Endothelial cell of umbilical vein (primary cell): ENCODE measurements around the gene TRIM24.

Source experiments
- CTCF ChIP-seq, 2 donors: IDR thresholded peaks; 1 replicate in 1 of 2; 2 replicates in 1 of 2; pipeline ENCODE4 v1.5.1; 2011; ENCODE audit warnings: low read length in 2 of 2, mild to moderate bottlenecking in 2 of 2, moderate library complexity in 2 of 2, control low read depth in 1 of 2, inconsistent platforms in 1 of 2, low read depth in 1 of 2; ENCODE audit not compliant: insufficient read depth in 1 of 2; ENCODE audit errors: extremely low read depth in 1 of 2
- EZH2 ChIP-seq: IDR thresholded peaks from 2 replicates; pipeline ENCODE4 v1.6.1; 2012; ENCODE audit warnings: borderline replicate concordance, low read depth, mild to moderate bottlenecking, moderate library complexity, low read length, inconsistent platforms; ENCODE audit not compliant: severe bottlenecking
- FOS ChIP-seq: IDR thresholded peaks from 2 replicates; pipeline ENCODE4 v1.6.1; 2011; ENCODE audit warnings: mild to moderate bottlenecking, low read length, moderate library complexity, borderline replicate concordance; ENCODE audit not compliant: insufficient read depth
- GATA2 ChIP-seq: IDR thresholded peaks from 2 replicates; pipeline ENCODE4 v1.7.0; 2011; ENCODE audit warnings: low read depth, mild to moderate bottlenecking, moderate library complexity, mixed read lengths, low read length; ENCODE audit not compliant: insufficient read length, insufficient read depth
- JUN ChIP-seq: IDR thresholded peaks from 2 replicates; pipeline ENCODE4 v1.6.1; 2011; ENCODE audit warnings: borderline replicate concordance, low read depth; ENCODE audit not compliant: insufficient read length, insufficient read depth
- MAX ChIP-seq: IDR thresholded peaks from 2 replicates; pipeline ENCODE4 v1.6.1; 2011; ENCODE audit not compliant: insufficient read depth, insufficient read length
- MYC ChIP-seq: IDR thresholded peaks from one replicate; pipeline ENCODE4 v1.6.1; 2011; ENCODE audit warnings: mild to moderate bottlenecking, low read depth, low read length
- POLR2A ChIP-seq: IDR thresholded peaks from 2 replicates; pipeline ENCODE4 v1.6.1; 2012; ENCODE audit warnings: low read depth, mild to moderate bottlenecking, control low read depth, low read length
- POLR2AphosphoS5 ChIP-seq: IDR thresholded peaks from 2 replicates; pipeline ENCODE4 v1.6.1; 2012; ENCODE audit warnings: low read depth, mild to moderate bottlenecking, control low read depth, low read length, moderate library complexity; ENCODE audit not compliant: insufficient read depth

- TF ChIP-seq CTCF (IDR thresholded peaks at IDR 0.05; ENCODE audit: extremely low read depth in 1 of 2, insufficient read depth in 1 of 2, low read depth in 1 of 2, low read length in 2 of 2) = no peak
- no peak for TF ChIP-seq MYC
- TF ChIP-seq EZH2 = no peak
- TF ChIP-seq POLR2AphosphoS5 = no peak
- no peak for TF ChIP-seq POLR2A
- no peak for TF ChIP-seq MAX
- no peak for TF ChIP-seq JUN
- no peak for TF ChIP-seq FOS
- TF ChIP-seq GATA2 = no peak
Observed at GRCh38 chr7:138417764-138418163, 42.3 kb upstream of the TRIM24 start.
